Forelimb muscle (tissue), 1 donor: ENCODE data around the gene DIAPH3. TPM values are rescaled to one million over a fixed set of nuclear protein-coding genes. Genes with fewer than 3 reads are reported as not detected.

Experiments
- DNase-seq: peaks from one replicate; pipeline ENCODE4 v3.0.0-alpha.2; 2013; ENCODE audit warnings: low read depth
- polyA plus RNA-seq: library from polyadenylated mRNA; unstranded; fragments of 120-200 nt; gene quantifications from one replicate; pipeline ENCODE4 v1.2.1, GENCODE V29; 2013; ENCODE audit not compliant: insufficient read length

DIAPH3 gene
- polyA plus RNA-seq, 1 donor: 6.5 TPM

DNA sequence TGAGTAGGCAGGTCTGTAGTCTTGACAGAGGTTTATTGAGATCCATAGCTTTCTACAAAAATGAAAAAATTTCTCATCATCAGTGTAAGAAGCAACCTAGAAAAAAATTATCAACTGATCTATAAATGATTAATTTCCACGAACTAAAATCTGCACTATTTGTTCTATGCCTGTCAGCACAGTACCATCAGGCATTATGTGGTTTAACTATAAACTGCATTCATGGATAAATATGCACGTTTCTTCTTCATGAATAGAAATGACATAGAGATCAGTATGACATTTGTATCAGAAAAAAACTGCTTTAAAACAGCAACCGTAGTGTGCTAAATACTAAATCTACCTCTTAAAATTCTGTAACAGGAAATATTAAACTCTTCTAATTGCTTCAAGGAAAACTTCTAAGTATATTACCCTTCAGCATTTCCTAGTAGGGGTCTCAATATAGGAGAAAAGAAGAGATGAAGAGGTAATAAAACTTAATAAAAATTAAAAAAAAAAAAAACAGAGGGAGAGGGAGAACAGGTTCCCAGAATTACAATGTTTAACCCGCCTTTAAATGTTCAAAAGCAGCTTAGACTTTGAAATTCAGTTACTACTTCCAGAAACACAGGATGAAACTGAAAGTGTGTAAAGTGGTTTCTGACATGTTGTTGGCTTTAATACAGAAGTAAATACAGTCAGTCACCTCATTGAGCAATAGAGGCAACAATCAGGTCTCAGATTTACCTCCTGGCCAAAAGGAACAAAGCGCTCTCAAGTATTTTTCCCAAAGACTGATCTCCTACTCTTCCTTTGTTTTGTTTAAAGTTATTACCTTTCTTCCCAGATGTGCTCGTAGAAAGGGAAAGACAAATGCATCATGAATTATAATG is 144.4 kb downstream of the DIAPH3 start:
- DNase-seq: no peak

DNA sequence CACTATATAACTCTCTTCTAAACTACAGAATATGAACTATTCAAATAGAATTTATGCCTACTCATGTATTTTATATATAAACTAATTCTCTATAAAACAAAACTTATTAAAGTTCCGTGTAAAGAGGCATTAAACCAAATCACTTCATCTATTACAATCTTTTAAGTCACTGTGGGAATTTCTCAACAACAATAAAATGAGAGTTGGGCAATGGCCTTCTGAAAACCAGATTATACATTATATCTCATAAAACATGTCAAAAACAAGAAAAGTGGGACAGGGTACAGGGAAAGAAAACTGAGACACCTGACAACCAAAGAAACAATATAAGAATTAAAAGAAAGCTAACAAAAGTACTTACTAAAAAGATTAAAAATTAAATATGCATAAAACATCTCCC is 145.2 kb downstream of the DIAPH3 start:
- DNase-seq: no peak

DNA sequence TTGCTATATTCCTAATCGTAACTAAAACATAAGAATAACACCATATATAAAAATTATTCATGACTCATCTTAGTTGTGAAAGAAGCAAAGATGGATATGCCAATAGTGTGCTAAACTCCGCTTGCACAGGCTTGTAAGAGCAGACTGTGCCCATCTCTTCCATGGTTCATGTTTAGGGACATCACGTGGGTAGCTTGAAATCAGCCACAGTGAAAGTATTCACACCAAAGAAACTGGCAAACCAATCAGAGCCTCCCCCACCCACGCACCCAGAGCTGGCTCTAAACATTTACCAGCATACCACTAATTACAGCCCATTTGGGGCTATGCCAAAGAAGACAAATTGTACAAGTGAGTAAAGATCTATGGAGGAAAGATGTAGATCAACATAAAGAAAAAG is 147.5 kb downstream of the DIAPH3 start:
- DNase-seq: no peak

DNA sequence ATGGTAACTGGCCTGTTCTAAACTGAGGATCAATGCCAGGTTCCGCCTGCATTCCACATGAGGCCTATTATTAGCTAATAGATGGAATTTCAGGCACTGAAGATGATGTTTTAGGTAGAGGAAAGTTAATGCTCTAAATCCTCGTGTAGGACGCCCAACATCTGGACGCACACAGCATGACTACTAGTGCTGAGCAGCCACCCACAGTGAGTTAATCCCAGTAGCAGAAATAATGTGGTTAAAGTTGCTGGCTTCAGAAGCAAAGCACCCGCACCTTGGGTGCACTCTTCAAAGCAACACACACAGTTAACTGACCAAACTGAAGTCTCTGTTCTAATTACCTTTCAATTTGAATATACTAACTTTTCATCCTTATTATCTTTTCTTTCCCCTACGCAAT is 150.6 kb downstream of the DIAPH3 start:
- no peak for DNase-seq

DNA sequence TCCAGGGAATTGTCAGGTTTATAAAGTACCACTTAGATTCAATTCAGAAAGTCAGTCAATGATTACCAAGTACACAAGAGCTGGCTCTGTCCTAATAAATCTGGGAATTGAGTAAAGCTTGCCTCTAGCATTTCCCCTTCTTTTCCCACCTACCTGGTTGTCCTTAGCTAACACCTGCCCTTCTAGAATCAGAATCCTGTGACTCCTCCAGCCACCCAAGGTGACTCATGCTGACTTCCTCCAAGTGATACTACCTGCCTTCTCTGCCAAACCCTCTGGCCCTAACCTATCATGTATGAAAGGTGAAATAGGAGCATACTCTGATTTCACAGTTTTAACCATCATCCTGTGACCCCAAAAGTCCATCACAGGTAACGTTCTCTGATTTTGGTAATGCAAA is 151.2 kb downstream of the DIAPH3 start:
- no peak for DNase-seq

DNA sequence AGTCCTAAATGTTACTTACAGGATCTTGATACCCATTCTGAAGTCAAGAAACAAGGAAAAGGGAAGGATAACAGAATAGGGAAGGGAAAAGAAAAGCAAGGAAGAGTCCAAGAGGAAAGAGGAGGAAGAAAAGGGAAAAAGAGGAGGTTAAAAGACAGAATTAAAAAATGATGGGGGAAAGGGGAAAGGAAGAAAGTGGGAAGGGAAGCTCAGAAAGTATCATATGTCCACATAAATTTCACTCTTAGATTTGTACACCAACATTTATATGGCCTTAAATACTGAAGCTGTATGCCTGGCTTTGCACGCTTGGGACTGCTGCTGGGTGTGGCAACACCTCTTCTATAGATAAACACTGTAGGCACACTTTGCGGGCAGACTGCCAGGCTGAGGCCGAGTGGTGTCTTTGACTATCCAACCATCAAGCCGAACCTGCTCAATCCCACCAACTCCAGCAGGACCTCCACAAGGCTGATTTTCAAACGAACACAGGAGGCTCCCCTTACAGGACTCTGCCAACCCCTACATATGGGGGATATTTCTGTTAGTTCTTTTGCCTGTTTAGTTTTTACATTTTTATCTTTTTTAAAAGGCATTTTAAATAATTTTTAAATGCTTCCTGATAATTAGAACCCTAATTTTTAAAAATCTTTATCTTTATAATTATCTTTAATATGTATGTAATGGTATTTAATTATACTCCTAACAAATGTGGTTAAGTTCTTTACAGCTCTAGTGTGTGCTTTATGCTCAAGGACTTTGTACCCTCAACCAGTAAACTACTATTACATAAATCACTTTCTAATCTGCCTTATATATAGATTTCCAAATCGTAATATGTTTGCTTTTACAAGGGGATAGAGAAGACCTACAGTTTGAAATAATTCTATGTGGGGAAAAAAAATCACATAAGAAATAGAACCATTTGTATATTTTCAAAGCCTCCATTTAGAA is 154.2 kb downstream of the DIAPH3 start:
- no peak for DNase-seq

DNA sequence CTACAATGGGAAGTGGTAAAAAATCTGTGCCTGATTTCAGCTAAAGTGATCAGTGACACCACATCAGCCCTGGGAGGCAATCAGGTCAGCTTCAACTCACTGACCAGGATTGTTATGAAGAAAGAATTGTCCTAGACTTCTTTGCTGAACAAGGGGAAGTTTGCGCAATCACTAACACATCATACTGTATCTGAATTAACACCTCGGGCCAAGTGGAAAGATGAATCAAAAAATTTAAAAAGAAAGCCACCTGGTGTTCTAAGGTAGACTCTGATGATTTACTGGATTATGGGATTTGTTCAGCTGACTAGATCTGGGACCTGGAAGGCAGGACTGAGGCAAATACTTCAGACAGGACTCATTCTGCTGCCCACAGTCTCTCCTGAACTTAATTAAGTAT is 161.8 kb downstream of the DIAPH3 start:
- no peak for DNase-seq

DNA sequence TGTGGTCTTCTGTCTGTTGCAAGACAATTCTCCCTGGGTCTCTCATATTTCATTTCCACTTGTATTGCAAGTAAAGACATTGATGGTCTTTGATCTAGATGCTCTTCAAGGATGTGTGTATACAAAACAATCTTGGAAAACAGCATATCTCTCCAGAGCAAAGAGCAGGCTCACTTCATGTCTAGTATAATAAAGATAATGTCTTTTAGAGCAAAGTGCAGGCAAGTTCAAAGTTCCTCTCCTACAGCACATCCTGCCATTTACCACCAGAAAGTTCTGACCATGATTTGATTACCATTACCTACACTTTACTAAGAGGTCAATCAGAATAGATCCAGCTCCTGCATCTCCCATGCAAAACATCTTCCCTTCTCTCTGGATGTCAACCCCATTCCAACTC is 162.8 kb downstream of the DIAPH3 start:
- DNase-seq: no peak

DNA sequence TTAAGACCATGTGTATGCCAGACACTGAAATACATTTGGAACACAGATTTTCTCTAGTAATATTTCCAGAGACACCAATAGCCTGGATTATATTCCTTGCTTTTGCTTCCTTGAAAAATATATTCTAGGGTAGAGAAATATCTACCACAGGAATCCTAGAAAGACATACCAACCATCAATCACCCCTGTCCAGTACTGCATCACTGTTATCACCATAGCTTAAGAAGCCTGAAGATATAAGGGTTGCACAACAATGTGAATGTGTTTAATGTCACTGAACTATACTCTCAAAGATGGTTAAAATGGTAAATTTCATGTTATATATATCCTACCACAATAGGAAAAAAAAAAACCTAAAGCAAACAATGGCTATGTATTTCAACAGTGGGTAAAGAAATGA is 163.6 kb downstream of the DIAPH3 start:
- no peak for DNase-seq

DNA sequence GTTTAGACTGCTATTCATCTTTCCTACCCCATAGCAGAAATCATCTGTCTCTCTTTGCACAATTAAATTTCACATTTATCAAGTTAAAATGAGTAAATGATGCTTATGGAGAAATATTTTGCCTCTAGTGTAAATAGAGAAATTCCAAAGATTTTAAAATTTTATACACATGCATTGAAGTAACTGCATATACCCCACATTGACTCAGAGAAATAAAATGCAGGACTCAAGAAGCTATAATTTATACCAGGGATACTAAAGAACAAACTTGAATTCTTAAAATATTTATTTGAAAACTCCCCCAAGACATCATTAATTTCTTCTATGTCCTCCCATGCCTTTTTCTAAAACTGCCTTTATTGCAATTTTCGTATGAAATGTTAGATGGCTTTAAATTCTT is 165.8 kb downstream of the DIAPH3 start:
- no peak for DNase-seq

DNA sequence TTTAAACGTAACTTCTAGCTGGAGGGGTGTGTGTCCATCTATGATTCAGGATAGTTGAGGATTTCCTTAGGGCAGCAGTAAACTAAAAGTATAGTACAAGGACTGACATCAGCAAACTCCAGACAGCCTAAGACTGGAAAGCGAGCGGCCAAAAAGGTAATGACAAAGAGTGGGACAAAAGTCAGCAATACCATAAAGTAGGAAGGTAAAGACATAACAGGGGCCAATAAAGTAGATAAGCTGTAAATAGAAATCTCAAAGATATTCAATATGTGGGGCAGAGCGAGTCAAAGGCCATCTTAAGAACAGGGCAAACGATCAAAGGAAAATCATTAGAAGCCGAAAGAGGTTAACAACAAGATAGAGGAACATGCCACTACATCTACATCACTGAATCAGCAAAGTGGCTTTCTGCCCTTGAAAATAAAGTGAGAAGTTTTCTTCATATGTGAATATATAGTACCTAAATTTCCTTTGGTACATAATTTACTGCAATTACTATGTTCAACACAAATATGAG is 167.2 kb downstream of the DIAPH3 start:
- no peak for DNase-seq

DNA sequence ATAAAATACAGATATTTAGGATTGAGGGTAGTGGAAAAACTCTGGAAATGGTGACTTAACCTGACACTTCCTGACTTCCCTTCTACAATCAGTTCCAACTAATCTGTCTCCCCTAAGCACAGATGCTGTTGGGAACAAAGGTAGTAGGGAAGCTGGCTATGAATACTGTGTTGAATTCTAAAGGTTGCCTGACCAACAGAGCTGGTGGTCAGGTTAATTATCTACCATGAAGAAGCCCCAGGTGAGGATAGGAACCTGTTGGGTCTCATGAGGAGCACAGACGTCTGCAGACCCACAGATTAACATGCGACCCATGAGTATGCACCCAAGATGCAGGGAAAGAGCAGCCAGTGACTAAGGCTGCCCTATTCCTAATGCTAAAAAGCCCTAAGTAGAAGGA is 172.3 kb downstream of the DIAPH3 start:
- no peak for DNase-seq

DNA sequence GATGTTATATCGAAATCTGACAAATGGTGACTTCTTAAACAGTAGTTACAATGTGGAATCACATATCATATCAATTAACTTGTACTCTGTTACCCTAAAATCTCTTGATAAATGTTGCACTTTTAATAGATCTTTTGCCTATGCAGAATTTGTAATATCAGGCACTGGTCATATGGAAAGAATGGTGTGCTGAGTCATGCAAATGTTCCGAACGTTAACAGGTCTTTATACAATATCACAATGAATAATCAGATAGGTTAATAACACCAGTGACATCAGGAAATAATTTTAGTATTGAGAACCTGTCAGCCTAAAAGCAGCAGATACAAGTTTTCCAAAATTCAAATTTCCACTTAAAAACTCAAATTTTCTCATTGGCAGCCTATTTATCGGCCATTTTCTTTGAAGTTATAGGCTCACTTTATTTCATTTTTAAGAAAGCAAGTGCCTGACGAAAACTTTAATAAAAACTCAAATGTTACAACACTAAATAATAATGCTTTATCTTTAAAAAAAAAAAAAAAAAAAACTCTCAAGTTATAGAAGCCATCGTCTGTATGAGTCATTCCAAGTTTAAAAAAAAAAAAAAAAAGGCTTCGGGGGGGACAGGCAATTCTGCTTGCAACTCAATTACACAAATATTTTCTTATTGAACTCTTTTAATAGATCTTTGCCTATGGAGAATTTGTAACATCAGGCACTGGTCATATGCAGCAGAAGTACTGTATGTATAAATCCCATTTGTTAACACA is 180.9 kb downstream of the DIAPH3 start:
- DNase-seq: no peak

DNA sequence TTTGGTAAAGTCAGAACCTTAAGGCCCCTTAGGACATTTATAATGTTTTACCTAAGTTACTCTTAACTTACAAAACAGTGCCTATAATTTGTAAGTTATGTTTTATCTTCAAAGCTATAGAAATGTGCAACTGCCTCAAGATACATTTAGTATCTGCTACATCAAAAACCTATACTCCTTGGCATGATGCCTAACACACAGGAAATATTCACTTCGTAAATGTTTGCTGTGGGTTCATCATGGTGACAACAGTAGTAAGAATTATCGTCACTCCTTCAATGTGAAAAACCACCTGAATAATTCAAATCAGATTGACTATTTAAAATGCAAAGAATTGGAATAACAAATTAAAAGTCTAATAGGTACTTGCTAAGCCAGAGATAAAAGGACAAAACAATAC is 184.1 kb downstream of the DIAPH3 start:
- DNase-seq: no peak

DNA sequence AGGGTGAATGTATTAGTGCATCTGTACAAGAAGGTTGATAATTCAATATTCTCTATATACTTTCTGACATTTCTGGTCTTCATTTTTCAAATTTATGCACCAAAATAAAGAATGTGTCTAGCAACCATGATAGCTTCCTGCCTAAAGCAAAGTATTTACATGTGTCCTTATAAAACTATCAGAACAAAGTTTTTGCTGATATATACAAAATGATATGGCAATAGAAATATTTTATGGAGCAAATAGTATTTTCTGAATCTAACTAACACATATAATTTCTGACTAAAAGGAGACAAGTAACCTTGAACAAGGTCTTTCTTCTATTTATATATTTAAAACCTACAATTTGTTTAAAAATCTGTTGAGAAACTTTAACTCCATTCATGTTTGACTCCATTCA is 184.9 kb downstream of the DIAPH3 start:
- no peak for DNase-seq

DNA sequence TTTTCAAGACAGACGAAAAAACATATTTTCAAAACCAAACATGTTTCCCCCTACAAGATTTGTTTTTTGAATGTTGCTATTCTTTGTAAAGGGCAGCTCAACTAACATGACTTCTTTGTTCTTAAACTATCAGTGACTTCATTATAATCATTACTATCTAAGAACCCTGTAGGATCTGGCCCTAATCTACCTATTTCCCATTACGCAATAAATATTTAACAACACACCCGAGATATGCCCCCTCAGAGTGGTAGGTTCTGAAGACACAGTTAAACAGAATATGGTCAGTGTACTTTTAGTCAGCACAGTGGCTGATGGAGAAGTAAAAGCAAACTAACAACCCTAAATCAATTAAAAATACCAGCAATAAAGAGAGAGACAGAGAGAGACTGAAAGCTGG is 186.9 kb downstream of the DIAPH3 start:
- DNase-seq: no peak

DNA sequence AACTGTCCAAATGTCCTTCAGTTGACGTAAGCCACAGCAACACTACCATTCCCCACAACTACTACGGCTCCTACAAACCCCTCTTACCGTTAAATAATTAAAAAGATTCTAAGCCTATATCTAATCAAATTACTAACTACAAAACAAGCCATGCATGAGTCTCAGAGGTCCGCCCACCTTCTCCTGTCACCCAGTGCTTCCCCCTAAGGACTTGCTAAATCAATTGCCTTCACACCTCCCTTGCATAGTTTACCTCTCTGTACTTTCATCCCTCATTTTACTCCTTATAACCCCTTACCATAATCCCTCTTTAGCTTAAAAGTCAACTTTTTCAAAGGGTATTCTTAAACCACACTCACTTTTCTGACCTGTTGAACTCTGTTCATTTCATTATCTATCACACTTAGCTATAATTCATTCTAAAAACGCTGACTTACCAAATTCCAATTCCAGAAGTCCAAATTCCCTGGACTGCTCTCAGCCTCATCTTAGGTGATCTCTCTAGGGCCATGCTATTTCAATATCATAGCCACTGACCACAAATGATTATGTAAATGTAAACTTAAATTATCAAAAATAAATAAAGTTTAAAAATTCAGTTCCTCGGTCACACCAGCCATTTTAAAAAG is 187.8 kb downstream of the DIAPH3 start:
- no peak for DNase-seq

DNA sequence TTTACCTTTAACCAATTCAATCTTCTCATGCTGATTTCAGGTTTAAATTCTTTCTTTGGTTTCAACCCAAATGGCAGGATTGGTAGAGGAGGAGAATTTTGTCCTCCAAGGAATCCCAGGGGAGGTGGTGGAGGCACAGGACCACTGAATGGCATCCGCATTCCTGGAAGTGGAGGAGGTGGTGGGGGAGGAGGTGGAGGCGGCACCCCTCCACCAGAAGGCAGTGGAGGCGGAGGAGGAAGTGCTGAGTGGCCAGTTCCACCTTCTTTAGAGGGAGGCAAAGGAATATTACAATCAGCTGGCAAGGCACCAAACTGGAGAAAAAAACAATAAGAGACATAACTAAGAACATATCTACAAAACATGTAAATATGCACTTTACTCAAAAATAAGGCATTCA is 192.9 kb downstream of the DIAPH3 start:
- no peak for DNase-seq

DNA sequence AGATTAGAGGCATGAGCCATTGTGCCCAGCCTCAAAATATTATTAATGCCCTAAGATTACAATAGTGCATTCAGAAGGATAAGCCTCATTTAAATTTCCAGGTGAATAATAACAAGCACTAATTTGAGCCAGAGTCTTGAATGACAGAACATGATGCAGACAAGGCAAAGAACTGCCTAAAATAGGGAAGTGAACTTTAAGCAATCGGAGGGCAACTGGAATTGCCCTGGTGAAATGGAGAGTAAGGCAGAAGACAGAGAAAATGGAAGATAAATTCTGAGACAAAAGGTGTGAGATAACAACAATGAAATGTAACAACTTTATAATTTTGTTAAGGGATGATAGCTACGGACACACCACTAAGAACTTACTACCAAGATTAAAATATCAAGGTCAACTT is 199.9 kb downstream of the DIAPH3 start:
- no peak for DNase-seq

DNA sequence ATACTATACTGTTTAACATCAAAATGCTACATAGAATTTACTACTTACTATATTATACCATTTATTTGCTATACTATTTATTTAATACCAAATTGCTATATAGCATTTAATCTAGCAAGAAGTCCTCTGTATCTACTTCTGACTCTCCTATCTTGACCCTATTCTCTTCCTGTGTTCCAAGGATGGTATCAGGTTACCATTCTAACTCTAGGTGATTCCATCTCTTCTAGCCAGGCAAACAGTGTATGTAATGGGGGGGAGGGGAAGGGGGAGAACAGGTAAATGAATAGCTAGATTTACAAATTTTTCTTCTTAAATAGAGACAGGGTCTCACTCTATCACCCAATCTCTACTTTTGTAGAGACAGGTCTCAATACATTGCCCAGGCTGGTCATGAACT is 200.3 kb downstream of the DIAPH3 start:
- no peak for DNase-seq

DNA sequence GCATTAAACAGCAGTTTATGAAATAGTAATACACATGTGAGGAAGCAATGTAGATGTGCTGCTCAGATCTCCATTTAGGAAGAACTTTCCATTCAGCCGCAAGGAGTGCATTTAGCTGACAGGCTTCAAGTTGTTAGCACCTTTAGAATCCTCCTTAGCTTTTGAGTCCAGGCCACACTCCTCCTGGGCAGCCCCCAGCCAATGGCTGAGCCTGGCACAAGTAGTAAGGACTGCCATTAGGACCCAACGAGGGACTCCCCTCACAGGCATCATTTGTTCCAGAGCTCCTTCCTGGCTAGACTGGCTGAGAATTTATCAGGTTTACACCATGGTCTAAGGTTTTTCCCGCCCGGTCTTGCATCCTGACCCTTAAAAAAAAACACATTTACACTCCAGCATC is 201.4 kb downstream of the DIAPH3 start:
- DNase-seq: no peak
